ENCODE measurements around the gene PDSS1.
A peak's percentile ranks its signal among the peaks of the same experiment; 100 is the strongest.

Gene PDSS1

DNA sequence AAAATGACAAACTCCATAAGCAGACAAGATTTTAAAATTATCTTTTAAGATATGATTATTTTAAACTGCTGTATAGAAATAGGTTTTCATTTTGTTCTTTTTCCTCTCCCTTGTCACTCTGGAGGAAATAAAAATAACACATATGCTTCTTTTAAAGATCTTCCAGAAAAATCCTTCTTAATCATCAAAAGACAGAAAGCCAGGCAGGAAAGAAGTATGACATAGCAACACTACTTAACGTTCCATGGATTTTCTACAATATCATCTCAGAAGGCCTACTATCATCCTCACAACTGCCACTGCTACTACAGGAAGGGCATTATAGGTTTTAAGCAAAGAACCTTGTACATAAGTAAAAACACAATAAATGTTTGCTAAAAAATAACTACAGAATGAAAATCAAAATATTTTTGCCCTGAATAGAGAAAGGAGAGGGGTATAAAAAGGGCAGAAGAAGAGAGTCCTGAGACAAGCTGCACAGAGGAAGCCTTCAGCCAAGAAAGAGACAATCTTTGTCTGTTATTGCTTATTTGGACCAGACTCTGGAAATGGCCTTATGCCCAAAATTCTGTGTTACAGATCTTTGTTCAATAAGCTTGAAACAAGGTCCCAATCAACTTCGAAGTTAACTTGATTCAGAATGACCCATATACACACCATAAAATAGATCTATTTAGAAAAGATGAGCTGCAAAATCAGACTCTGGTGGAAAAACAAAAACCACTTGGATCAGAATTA is 95.4 kb downstream of the PDSS1 start:
- peak; percentile 85 for DNase-seq (ENCODE audit: low spot score)

Data from pons (tissue), 1 donor.